K562 (cell line): ENCODE measurements around the gene LAMTOR4. TPM values are rescaled to one million over a fixed set of nuclear protein-coding genes. Genes with fewer than 3 reads are reported as not detected.

Experiments
- FOXJ2 ChIP-seq: fragments of 200-800 bp; sonication (Bioruptor generic); IDR thresholded peaks from 2 replicates; pipeline ENCODE4 v1.6.1; 2016; ENCODE audit warnings: missing genetic modification characterization, missing compliant biosample characterization
- GABPB2 ChIP-seq: fragments of 250-450 bp; sonication (Bioruptor Pico); conservative IDR thresholded peaks from 2 replicates; pipeline ENCODE4 v1.5.1; 2021; ENCODE audit warnings: mild to moderate bottlenecking
- HDAC3 ChIP-seq: fragments of 450-650 bp; IDR thresholded peaks from 2 replicates; pipeline ENCODE4 v1.6.1; 2018; ENCODE audit warnings: borderline replicate concordance, mild to moderate bottlenecking, moderate library complexity; ENCODE audit not compliant: partially characterized antibody
- MTA3 ChIP-seq: fragments of 450-650 bp; formaldehyde crosslinking; IDR thresholded peaks from 2 replicates; pipeline ENCODE4 v1.6.1; 2017; ENCODE audit warnings: mild to moderate bottlenecking, borderline replicate concordance
- NR2C2 ChIP-seq, 2 experiments: fragments of 200-800 bp in 1 of 2; sonication (Bioruptor generic) in 1 of 2; sonication (generic) in 1 of 2; formaldehyde crosslinking in 1 of 2; IDR thresholded peaks; 2 replicates each; pipeline versions ENCODE4 v1.6.1 to v1.8.0; 2016 to 2022; ENCODE audit warnings: mild to moderate bottlenecking in 1 of 2, missing compliant biosample characterization in 1 of 2, missing genetic modification characterization in 1 of 2, missing genetic modification reagents in 1 of 2
- PURB ChIP-seq: sonication (generic); formaldehyde crosslinking; IDR thresholded peaks from 2 replicates; pipeline ENCODE4 v1.9.0; 2021; ENCODE audit warnings: low read depth, mild to moderate bottlenecking, missing genetic modification reagents
- RBM39 ChIP-seq: fragments of 200-400 bp; formaldehyde crosslinking; optimal IDR thresholded peaks from 2 replicates; pipeline ENCODE3; 2018; ENCODE audit warnings: low read depth, low read length
- SIN3A ChIP-seq, 2 experiments: fragments of 150-350 bp in 1 of 2; IDR thresholded peaks; 2 replicates each; pipeline ENCODE4 v1.6.1; 2011 to 2016; ENCODE audit warnings: borderline replicate concordance in 2 of 2, low read depth in 2 of 2, low read length in 2 of 2, mild to moderate bottlenecking in 2 of 2, moderate library complexity in 2 of 2; ENCODE audit not compliant: control insufficient read depth in 1 of 2
- SREBF1 ChIP-seq: fragments of 150-350 bp; IDR thresholded peaks from 2 replicates; pipeline ENCODE4 v1.6.1; 2014; ENCODE audit warnings: antibody characterized with exemption, low read depth, low read length, borderline replicate concordance
- TOE1 ChIP-seq, 2 experiments: fragments of 450-650 bp in 1 of 2; sonication (generic) in 1 of 2; formaldehyde crosslinking in 1 of 2; IDR thresholded peaks; 2 replicates each; pipeline versions ENCODE4 v1.7.1 to v1.8.0; 2016 to 2022; ENCODE audit warnings: borderline replicate concordance in 2 of 2, mild to moderate bottlenecking in 2 of 2, antibody characterized with exemption in 1 of 2, inconsistent platforms in 1 of 2, low read depth in 1 of 2, missing genetic modification reagents in 1 of 2, moderate library complexity in 1 of 2
- polyA plus RNA-seq, 8 experiments: library from polyadenylated mRNA; depleted of rRNA in 4 of 8; stranded (reverse) in 5 of 8; unstranded in 3 of 8; fragments of >200 nt; fragmentation: Nextera tagmentation in 2 of 8; fragmentation: Illumina TruSeq in 1 of 8; extraction: Ambion mirVana in 2 of 8; extraction: Trizol in 1 of 8; gene quantifications; 2 replicates each; pipeline versions ENCODE4 v1.2.1 to v1.2.3, GENCODE V29; 2011 to 2014; ENCODE audit warnings: inconsistent platforms in 1 of 8, missing spikeins in 1 of 8
- total RNA-seq, 7 experiments: library from RNA; depleted of rRNA in 6 of 7; stranded (reverse); fragments of >200 nt in 6 of 7; fragmentation: Illumina TruSeq in 2 of 7; extraction: Trizol in 2 of 7; gene quantifications; 2 replicates each; pipeline versions ENCODE4 v1.2.1 to v1.2.3, GENCODE V29; 2011 to 2021; ENCODE audit warnings: low replicate concordance in 1 of 7
- TF ChIP-seq, protein P1 (sequence below): IDR thresholded peaks from 3 replicates; pipeline ENCODE4 v1.6.1; 2011; ENCODE audit warnings: borderline replicate concordance, mild to moderate bottlenecking, moderate library complexity; ENCODE audit not compliant: insufficient read length; ENCODE audit errors: extremely low read depth
- TF ChIP-seq, protein P2 (sequence below): fragments of 250-450 bp; sonication (Bioruptor Pico); IDR thresholded peaks from 2 replicates; pipeline ENCODE4 v1.5.1; 2021; ENCODE audit warnings: mild to moderate bottlenecking
- TF ChIP-seq, protein P3 (sequence below): fragments of 250-450 bp; sonication (Bioruptor Pico); IDR thresholded peaks from 2 replicates; pipeline ENCODE4 v1.8.0; 2021; ENCODE audit warnings: moderate library complexity, mild to moderate bottlenecking, inconsistent platforms
- TF ChIP-seq, protein P4 (sequence below), 2 experiments: IDR thresholded peaks in 1 of 2; conservative IDR thresholded peaks in 1 of 2; 2 replicates each; pipeline ENCODE4 v1.6.1; 2016; ENCODE audit warnings: low read depth in 2 of 2, mild to moderate bottlenecking in 1 of 2, missing compliant biosample characterization in 1 of 2, missing genetic modification characterization in 1 of 2, moderate library complexity in 1 of 2

Gene LAMTOR4
- total and polyA plus RNA-seq, 9 of the 15 experiments (the other 6 are each of a cell fraction or from before 2014, with no cell fraction given), result 79.6 to 314 (median 195) TPM

DNA sequence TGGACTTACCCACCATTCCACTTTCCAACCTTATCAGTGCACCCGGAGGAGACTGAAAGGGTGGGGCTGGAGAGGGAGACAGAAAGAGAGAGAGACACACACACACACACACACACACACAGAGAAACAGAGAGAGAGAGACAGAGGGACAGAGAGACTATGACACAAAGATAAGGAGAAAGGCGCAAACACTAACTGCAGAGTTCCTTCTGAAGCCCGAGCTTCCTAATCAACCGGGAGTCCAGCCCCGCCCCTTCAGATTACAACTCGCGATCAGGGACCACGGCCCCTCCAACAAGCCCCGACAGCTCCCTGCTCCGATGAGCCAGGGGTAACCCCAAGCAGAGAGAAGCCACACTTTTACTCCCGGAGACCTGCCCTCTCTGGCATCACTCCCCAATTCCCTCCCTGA lies 19.2 kb downstream of the LAMTOR4 start (continued):
- TF ChIP-seq, protein P1, sequence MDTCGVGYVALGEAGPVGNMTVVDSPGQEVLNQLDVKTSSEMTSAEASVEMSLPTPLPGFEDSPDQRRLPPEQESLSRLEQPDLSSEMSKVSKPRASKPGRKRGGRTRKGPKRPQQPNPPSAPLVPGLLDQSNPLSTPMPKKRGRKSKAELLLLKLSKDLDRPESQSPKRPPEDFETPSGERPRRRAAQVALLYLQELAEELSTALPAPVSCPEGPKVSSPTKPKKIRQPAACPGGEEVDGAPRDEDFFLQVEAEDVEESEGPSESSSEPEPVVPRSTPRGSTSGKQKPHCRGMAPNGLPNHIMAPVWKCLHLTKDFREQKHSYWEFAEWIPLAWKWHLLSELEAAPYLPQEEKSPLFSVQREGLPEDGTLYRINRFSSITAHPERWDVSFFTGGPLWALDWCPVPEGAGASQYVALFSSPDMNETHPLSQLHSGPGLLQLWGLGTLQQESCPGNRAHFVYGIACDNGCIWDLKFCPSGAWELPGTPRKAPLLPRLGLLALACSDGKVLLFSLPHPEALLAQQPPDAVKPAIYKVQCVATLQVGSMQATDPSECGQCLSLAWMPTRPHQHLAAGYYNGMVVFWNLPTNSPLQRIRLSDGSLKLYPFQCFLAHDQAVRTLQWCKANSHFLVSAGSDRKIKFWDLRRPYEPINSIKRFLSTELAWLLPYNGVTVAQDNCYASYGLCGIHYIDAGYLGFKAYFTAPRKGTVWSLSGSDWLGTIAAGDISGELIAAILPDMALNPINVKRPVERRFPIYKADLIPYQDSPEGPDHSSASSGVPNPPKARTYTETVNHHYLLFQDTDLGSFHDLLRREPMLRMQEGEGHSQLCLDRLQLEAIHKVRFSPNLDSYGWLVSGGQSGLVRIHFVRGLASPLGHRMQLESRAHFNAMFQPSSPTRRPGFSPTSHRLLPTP, result no peak
- TF ChIP-seq, protein P2, sequence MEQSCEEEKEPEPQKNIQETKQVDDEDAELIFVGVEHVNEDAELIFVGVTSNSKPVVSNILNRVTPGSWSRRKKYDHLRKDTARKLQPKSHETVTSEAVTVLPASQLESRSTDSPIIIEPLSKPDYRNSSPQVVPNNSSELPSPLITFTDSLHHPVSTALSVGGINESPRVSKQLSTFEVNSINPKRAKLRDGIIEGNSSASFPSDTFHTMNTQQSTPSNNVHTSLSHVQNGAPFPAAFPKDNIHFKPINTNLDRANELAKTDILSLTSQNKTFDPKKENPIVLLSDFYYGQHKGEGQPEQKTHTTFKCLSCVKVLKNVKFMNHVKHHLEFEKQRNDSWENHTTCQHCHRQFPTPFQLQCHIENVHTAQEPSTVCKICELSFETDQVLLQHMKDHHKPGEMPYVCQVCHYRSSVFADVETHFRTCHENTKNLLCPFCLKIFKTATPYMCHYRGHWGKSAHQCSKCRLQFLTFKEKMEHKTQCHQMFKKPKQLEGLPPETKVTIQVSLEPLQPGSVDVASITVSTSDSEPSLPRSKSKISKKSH (CRISPR knock-in tag), result no peak
- TF ChIP-seq, protein P3, sequence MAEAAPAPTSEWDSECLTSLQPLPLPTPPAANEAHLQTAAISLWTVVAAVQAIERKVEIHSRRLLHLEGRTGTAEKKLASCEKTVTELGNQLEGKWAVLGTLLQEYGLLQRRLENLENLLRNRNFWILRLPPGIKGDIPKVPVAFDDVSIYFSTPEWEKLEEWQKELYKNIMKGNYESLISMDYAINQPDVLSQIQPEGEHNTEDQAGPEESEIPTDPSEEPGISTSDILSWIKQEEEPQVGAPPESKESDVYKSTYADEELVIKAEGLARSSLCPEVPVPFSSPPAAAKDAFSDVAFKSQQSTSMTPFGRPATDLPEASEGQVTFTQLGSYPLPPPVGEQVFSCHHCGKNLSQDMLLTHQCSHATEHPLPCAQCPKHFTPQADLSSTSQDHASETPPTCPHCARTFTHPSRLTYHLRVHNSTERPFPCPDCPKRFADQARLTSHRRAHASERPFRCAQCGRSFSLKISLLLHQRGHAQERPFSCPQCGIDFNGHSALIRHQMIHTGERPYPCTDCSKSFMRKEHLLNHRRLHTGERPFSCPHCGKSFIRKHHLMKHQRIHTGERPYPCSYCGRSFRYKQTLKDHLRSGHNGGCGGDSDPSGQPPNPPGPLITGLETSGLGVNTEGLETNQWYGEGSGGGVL (CRISPR knock-in tag), result no peak
- no peak for TF ChIP-seq SIN3A (IDR thresholded peaks at IDR 0.05; ENCODE audit: borderline replicate concordance in 2 of 2, control insufficient read depth in 1 of 2, low read depth in 2 of 2, low read length in 2 of 2)
- TF ChIP-seq HDAC3, result no peak
- peak; percentile 78 for TF ChIP-seq MTA3
- no peak for TF ChIP-seq SREBF1
- TF ChIP-seq NR2C2 (CRISPR knock-in tag; IDR thresholded peaks at IDR 0.05), result no peak
- TF ChIP-seq NR2C2 (tag; IDR thresholded peaks at IDR 0.05), result peak; percentile 39; the same call in 1 of the 2 replicates
- TF ChIP-seq, protein P4, sequence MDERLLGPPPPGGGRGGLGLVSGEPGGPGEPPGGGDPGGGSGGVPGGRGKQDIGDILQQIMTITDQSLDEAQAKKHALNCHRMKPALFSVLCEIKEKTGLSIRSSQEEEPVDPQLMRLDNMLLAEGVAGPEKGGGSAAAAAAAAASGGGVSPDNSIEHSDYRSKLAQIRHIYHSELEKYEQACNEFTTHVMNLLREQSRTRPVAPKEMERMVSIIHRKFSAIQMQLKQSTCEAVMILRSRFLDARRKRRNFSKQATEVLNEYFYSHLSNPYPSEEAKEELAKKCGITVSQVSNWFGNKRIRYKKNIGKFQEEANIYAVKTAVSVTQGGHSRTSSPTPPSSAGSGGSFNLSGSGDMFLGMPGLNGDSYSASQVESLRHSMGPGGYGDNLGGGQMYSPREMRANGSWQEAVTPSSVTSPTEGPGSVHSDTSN (CRISPR knock-in tag; IDR thresholded peaks at IDR 0.05; ENCODE audit: low read depth), result no peak
- TF ChIP-seq, protein P4 (tag; conservative IDR thresholded peaks at IDR 0.05; ENCODE audit: low read depth), result peak; percentile 53; the same call in 1 of the 2 replicates
- TF ChIP-seq TOE1 (IDR thresholded peaks at IDR 0.05; ENCODE audit: borderline replicate concordance), result peak; percentile 90
- TF ChIP-seq TOE1 (CRISPR knock-in tag; IDR thresholded peaks at IDR 0.05; ENCODE audit: borderline replicate concordance, low read depth), result no peak
- peak; percentile 96 for TF ChIP-seq FOXJ2 (tag)
- TF ChIP-seq PURB (CRISPR knock-in tag), result no peak
- TF ChIP-seq RBM39, result peak; percentile 5
- TF ChIP-seq GABPB2, result no peak
